ENCODE data around the gene HOGA1.

DNA sequence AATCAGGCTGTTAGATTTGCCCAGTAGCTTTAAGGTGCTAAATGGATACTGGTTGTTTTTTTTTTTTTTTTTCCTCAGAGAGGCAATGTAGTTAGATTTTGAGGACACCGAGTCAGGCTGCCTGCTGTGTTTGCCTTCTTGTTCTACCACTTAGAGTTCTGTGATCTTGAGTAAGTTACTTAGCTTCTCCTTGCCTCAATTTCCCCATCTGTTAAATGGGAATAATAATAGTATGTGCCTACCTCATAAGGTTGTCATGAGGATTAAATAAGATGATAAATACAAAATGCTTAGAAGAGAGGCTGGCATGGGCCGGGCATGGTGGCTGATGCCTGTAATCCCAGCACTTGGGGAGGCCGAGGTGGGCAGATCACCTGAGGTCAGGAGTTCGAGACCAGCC is 34.5 kb downstream of the HOGA1 start:
- TF ChIP-seq, protein P1, sequence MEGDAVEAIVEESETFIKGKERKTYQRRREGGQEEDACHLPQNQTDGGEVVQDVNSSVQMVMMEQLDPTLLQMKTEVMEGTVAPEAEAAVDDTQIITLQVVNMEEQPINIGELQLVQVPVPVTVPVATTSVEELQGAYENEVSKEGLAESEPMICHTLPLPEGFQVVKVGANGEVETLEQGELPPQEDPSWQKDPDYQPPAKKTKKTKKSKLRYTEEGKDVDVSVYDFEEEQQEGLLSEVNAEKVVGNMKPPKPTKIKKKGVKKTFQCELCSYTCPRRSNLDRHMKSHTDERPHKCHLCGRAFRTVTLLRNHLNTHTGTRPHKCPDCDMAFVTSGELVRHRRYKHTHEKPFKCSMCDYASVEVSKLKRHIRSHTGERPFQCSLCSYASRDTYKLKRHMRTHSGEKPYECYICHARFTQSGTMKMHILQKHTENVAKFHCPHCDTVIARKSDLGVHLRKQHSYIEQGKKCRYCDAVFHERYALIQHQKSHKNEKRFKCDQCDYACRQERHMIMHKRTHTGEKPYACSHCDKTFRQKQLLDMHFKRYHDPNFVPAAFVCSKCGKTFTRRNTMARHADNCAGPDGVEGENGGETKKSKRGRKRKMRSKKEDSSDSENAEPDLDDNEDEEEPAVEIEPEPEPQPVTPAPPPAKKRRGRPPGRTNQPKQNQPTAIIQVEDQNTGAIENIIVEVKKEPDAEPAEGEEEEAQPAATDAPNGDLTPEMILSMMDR (IDR thresholded peaks at IDR 0.05; ENCODE audit: poor library complexity) = no peak
- TF ChIP-seq EZH2 (IDR thresholded peaks at IDR 0.05; ENCODE audit: borderline replicate concordance) (no peak), EZH2phosphoT487 (IDR thresholded peaks at IDR 0.05; ENCODE audit: low read depth, severe bottlenecking, unreplicated experiment) (no peak)

Data from hepatocyte (in vitro differentiated cells).